ENCODE data around the gene PGAM5. TPM values are rescaled to one million over a fixed set of nuclear protein-coding genes. Genes with fewer than 3 reads are reported as not detected.

Gene PGAM5
- total and polyA plus RNA-seq, 2 experiments from 2014 or later = 17.6 to 27.2 TPM

DNA sequence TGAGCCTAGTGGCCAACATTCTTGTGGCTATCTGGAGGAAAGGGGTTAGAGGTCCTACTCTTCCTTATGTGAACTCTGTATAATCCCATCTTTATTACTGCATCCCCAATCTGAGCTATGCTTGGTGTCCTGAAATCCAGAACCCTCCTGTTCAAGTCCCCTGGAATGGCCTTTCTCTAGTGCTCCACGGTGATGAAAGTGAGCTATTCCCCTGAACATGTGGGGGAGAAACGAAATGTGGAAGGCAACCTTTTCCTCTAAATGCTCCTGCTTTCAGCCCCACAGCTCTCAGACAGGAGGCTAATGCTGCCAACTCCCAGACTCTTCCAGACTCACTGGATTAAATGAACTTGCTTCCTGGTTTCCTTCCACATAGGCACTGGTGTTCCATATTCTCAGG is 2.5 kb upstream of the PGAM5 start:
- no peaks in the 10 kb centered on the region for H3K9me2 ChIP-seq (replicated peaks; ENCODE audit: insufficient read depth)
- H2AFZ ChIP-seq = no peak overlapping the region
- DNase-seq (ENCODE audit: low spot score) = no peak
- H3K27me3 ChIP-seq = no peaks in the 10 kb centered on the region
- H3K4me2 ChIP-seq = no peak overlapping the region
- no peak overlapping the region for H3K27ac ChIP-seq
- no peaks in the 10 kb centered on the region for H3K4me1 ChIP-seq (ENCODE audit: insufficient read depth)
- TF ChIP-seq, protein P1, sequence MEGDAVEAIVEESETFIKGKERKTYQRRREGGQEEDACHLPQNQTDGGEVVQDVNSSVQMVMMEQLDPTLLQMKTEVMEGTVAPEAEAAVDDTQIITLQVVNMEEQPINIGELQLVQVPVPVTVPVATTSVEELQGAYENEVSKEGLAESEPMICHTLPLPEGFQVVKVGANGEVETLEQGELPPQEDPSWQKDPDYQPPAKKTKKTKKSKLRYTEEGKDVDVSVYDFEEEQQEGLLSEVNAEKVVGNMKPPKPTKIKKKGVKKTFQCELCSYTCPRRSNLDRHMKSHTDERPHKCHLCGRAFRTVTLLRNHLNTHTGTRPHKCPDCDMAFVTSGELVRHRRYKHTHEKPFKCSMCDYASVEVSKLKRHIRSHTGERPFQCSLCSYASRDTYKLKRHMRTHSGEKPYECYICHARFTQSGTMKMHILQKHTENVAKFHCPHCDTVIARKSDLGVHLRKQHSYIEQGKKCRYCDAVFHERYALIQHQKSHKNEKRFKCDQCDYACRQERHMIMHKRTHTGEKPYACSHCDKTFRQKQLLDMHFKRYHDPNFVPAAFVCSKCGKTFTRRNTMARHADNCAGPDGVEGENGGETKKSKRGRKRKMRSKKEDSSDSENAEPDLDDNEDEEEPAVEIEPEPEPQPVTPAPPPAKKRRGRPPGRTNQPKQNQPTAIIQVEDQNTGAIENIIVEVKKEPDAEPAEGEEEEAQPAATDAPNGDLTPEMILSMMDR (IDR thresholded peaks at IDR 0.05; ENCODE audit: poor library complexity) = no peak
- TF ChIP-seq EZH2phosphoT487 (IDR thresholded peaks at IDR 0.05; ENCODE audit: low read depth, severe bottlenecking, unreplicated experiment) (no peak), EZH2 (IDR thresholded peaks at IDR 0.05; ENCODE audit: borderline replicate concordance) (no peak)
- no peaks in the 10 kb centered on the region for H4K20me1 ChIP-seq (ENCODE audit: insufficient read depth, poor library complexity, severe bottlenecking)
- peaks cover 27% of the 10 kb centered on the region for H3K79me2 ChIP-seq
- 86% methylated on average over 2 of the region's 2 CpGs for WGBS (ENCODE audit: low lambda C conversion rate, missing lambda C conversion rate)
- H3K9me3 ChIP-seq (ENCODE audit: low read depth) = no peaks in the 10 kb centered on the region
- H3K4me3 ChIP-seq = no peak overlapping the region
- no peaks in the 10 kb centered on the region for H3K36me3 ChIP-seq (replicated peaks; ENCODE audit: insufficient read depth, low read depth)

GRCh38 chr12:132710043-132710404 is 618 bp upstream of the PGAM5 start:
- Histone ChIP-seq H3K9me3 (ENCODE audit: low read depth) (no peaks in the 10 kb centered on the region), H4K20me1 (ENCODE audit: insufficient read depth, poor library complexity, severe bottlenecking) (no peaks in the 10 kb centered on the region), H3K4me2 (peak overlapping the region; percentile 94), H3K27me3 (no peaks in the 10 kb centered on the region), H2AFZ (peak overlapping the region; percentile 94), H3K36me3 (replicated peaks; ENCODE audit: insufficient read depth, low read depth) (no peaks in the 10 kb centered on the region), H3K79me2 (peaks cover 40% of the 10 kb centered on the region), H3K4me1 (ENCODE audit: insufficient read depth) (no peaks in the 10 kb centered on the region), H3K27ac (peak overlapping the region; percentile 85), H3K9me2 (replicated peaks; ENCODE audit: insufficient read depth) (no peaks in the 10 kb centered on the region), H3K4me3 (peak overlapping the region; percentile 78)
- no peak for DNase-seq (ENCODE audit: low spot score)
- TF ChIP-seq EZH2phosphoT487 (IDR thresholded peaks at IDR 0.05; ENCODE audit: low read depth, severe bottlenecking, unreplicated experiment) = no peak
- TF ChIP-seq, protein P1 (IDR thresholded peaks at IDR 0.05; ENCODE audit: poor library complexity) = no peak
- WGBS (ENCODE audit: low lambda C conversion rate, missing lambda C conversion rate) = 1% methylated on average over 25 of the region's 26 CpGs

DNA sequence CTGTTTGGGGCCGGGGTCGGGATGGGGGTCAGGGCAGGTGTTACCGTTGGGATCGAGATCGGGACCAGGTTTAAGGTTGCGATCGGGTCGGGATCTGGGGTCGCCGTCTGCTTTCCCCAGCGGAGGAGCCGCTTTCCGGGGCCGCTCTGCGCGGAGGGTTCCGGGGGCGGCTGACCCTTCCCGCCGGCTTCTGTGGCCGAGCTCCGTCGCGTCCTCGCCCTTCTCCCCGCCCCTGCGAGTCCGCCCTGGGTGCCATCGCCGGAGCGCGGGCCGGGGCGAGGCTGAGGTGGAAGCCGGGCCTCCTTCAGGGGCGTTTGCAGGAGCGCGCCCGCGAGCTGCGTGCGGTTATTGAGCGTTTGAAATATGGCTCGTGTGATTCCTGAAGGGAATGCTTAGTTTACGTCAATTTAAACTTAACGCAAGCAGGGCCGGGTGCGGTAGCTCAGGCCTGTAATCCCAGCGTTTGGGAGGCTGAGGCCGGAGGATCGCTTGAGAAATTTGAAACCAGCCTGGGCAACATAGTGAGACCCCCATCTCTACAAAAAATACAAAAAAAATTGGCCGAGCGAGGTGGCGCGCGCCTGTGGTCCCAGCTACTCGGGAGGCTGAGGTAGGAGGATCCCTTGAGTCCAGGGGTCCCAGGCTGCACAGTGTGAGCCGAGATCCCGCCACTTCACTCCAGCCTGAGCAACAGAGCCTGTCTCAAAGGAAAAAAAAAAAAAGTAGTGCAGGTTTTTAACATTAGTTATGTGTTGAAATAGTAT is 620 bp downstream of the PGAM5 start:
- peak overlapping the region; percentile 60 for H3K27ac ChIP-seq
- no peaks in the 10 kb centered on the region for H4K20me1 ChIP-seq (ENCODE audit: insufficient read depth, poor library complexity, severe bottlenecking)
- H3K4me1 ChIP-seq (ENCODE audit: insufficient read depth) = no peaks in the 10 kb centered on the region
- no peaks in the 10 kb centered on the region for H3K27me3 ChIP-seq
- no peak for TF ChIP-seq EZH2 (IDR thresholded peaks at IDR 0.05; ENCODE audit: borderline replicate concordance)
- no peaks in the 10 kb centered on the region for H3K36me3 ChIP-seq (replicated peaks; ENCODE audit: insufficient read depth, low read depth)
- peak overlapping the region; percentile 82 for H2AFZ ChIP-seq
- H3K4me2 ChIP-seq = peak overlapping the region; percentile 92
- H3K79me2 ChIP-seq = peaks cover 40% of the 10 kb centered on the region
- peak overlapping the region; percentile 72 for H3K4me3 ChIP-seq
- H3K9me2 ChIP-seq (replicated peaks; ENCODE audit: insufficient read depth) = no peaks in the 10 kb centered on the region
- 11% methylated on average over 51 of the region's 59 CpGs for WGBS (ENCODE audit: low lambda C conversion rate, missing lambda C conversion rate)
- H3K9me3 ChIP-seq (ENCODE audit: low read depth) = no peaks in the 10 kb centered on the region
- peak; percentile 56 for DNase-seq (ENCODE audit: low spot score)

DNA sequence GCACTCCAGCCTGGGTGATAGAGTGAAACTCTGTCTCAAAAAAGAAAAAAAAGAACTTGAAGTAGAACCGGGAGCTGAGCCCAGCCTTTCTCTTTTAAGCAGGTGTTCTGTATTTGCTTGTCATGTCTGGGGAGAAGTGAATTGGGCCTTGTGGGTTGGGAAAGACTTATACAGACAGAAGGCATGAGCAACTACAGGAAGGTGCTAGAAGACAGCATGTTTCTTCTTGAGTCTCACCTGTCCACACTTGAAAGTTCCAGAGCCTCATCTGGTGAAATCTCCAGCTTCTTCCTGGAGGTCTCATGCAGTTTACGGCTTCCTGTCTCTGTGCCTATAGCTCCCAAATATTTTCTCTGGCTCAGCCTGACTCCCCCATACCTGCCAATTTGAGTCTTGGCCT is 2.5 kb downstream of the PGAM5 start:
- H3K4me3 ChIP-seq = no peak overlapping the region
- H2AFZ ChIP-seq = no peak overlapping the region
- H3K9me3 ChIP-seq (ENCODE audit: low read depth) = no peaks in the 10 kb centered on the region
- H3K9me2 ChIP-seq (replicated peaks; ENCODE audit: insufficient read depth) = no peaks in the 10 kb centered on the region
- H3K36me3 ChIP-seq (replicated peaks; ENCODE audit: insufficient read depth, low read depth) = no peaks in the 10 kb centered on the region
- no peak overlapping the region for H3K27ac ChIP-seq
- no peak for DNase-seq (ENCODE audit: low spot score)
- H3K4me2 ChIP-seq = no peak overlapping the region
- H4K20me1 ChIP-seq (ENCODE audit: insufficient read depth, poor library complexity, severe bottlenecking) = no peaks in the 10 kb centered on the region
- peaks cover 40% of the 10 kb centered on the region for H3K79me2 ChIP-seq
- TF ChIP-seq EZH2 (IDR thresholded peaks at IDR 0.05; ENCODE audit: borderline replicate concordance) (no peak), EZH2phosphoT487 (IDR thresholded peaks at IDR 0.05; ENCODE audit: low read depth, severe bottlenecking, unreplicated experiment) (no peak)
- TF ChIP-seq, protein P1 (IDR thresholded peaks at IDR 0.05; ENCODE audit: poor library complexity) = no peak
- H3K27me3 ChIP-seq = no peaks in the 10 kb centered on the region
- no peaks in the 10 kb centered on the region for H3K4me1 ChIP-seq (ENCODE audit: insufficient read depth)
- WGBS (ENCODE audit: low lambda C conversion rate, missing lambda C conversion rate) = 96% methylated on average over 2 of the region's 2 CpGs
